ENCODE data around the gene ATP9B. TPM values are rescaled to one million over a fixed set of nuclear protein-coding genes. Genes with fewer than 3 reads are reported as not detected.

The ATP9B gene
- total RNA-seq, 2 experiments from 2014 or later, result 61.9 to 63.5 TPM

DNA sequence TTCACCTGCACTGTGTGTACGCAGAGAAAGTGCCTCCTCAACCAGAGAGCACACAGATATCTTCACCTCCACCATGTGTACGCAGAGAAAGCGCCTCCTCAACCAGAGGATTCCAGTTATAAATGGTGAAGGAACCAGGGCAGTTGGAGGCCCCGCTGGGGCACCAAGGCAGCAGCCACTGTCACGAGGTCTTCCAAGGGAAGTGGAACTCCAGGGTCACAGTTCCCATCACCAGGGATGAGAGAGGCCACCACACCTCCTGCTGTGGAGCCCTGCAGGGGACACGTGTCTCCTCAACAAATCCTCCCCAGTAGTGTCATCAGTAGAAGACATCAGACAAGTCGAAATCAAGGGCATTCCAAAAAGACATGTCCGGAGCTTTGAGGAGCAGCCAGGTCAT, 298.3 kb downstream of the ATP9B start:
- Histone ChIP-seq H3K9me3 (ENCODE audit: control insufficient read depth in 1 of 2, insufficient read depth in 1 of 2, low read length in 2 of 2) (no peaks in the 10 kb centered on the region), H3K4me3 (ENCODE audit: low read length) (no peak overlapping the region), H3K36me3 (ENCODE audit: insufficient read depth, low read length) (peaks cover 8% of the 10 kb centered on the region), H3K4me1 (ENCODE audit: insufficient read depth, low read length) (peaks cover 24% of the 10 kb centered on the region), H3K27ac (ENCODE audit: low read depth in 1 of 2, low read length in 2 of 2) (no peak overlapping the region), H3K27me3 (ENCODE audit: control insufficient read depth in 1 of 2, insufficient read depth in 2 of 2, low read length in 2 of 2) (no peaks in the 10 kb centered on the region)
- Mint-ChIP-seq H3K4me3 (peak overlapping the region; percentile 25), H3K27ac (no peak overlapping the region), H3K36me3 (ENCODE audit: low read depth) (peaks cover 40% of the 10 kb centered on the region), H3K9me3 (no peaks in the 10 kb centered on the region), H3K27me3 (no peaks in the 10 kb centered on the region), H3K4me1 (ENCODE audit: low read depth) (peaks cover 32% of the 10 kb centered on the region)
- CTCF ChIA-PET, result no interaction called here
- POLR2A ChIA-PET, result no interaction called here
- DNase-seq (no peak), ATAC-seq (ENCODE audit: poor library complexity) (no peak)
- TF ChIP-seq, protein P1, sequence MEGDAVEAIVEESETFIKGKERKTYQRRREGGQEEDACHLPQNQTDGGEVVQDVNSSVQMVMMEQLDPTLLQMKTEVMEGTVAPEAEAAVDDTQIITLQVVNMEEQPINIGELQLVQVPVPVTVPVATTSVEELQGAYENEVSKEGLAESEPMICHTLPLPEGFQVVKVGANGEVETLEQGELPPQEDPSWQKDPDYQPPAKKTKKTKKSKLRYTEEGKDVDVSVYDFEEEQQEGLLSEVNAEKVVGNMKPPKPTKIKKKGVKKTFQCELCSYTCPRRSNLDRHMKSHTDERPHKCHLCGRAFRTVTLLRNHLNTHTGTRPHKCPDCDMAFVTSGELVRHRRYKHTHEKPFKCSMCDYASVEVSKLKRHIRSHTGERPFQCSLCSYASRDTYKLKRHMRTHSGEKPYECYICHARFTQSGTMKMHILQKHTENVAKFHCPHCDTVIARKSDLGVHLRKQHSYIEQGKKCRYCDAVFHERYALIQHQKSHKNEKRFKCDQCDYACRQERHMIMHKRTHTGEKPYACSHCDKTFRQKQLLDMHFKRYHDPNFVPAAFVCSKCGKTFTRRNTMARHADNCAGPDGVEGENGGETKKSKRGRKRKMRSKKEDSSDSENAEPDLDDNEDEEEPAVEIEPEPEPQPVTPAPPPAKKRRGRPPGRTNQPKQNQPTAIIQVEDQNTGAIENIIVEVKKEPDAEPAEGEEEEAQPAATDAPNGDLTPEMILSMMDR (IDR thresholded peaks at IDR 0.05), result no peak
- intact Hi-C loops (cut with DNase I, micrococcal nuclease), result no loop called here

DNA sequence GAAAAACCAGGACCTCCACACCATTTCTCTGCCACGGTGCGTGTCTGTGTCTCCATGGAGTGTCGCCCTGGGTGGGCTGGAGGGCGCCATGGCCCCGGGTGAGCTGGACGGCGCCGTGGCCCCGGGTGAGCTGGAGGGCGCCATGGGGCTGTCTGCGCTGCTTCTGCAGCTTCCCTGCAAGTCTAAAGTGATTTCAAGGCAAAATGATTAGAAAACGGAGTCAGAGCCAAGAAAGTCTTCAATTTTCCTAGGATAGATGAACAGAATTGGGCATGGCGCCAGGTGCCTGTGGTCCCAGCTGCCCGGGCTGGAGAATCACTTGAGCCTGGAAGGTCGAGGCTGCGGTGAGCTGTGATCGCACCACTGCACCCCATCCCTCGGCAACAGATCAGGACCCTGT, 298.8 kb downstream of the ATP9B start:
- Mint-ChIP-seq H3K36me3 (ENCODE audit: low read depth) (peaks cover 40% of the 10 kb centered on the region), H3K4me3 (no peak overlapping the region), H3K27ac (no peak overlapping the region), H3K9me3 (no peaks in the 10 kb centered on the region), H3K4me1 (ENCODE audit: low read depth) (peaks cover 32% of the 10 kb centered on the region), H3K27me3 (no peaks in the 10 kb centered on the region)
- Histone ChIP-seq H3K36me3 (ENCODE audit: insufficient read depth, low read length) (peaks cover 6% of the 10 kb centered on the region), H3K27ac (ENCODE audit: low read depth in 1 of 2, low read length in 2 of 2) (no peak overlapping the region), H3K4me3 (ENCODE audit: low read length) (no peak overlapping the region), H3K9me3 (ENCODE audit: control insufficient read depth in 1 of 2, insufficient read depth in 1 of 2, low read length in 2 of 2) (no peaks in the 10 kb centered on the region), H3K27me3 (ENCODE audit: control insufficient read depth in 1 of 2, insufficient read depth in 2 of 2, low read length in 2 of 2) (no peaks in the 10 kb centered on the region), H3K4me1 (ENCODE audit: insufficient read depth, low read length) (peaks cover 24% of the 10 kb centered on the region)
- TF ChIP-seq, protein P1 (IDR thresholded peaks at IDR 0.05), result no peak
- ChIA-PET CTCF (no interaction called here), POLR2A (no interaction called here)
- no peak for ATAC-seq (ENCODE audit: poor library complexity)
- no peak for DNase-seq
- intact Hi-C loops (cut with DNase I, micrococcal nuclease), result no loop called here

DNA sequence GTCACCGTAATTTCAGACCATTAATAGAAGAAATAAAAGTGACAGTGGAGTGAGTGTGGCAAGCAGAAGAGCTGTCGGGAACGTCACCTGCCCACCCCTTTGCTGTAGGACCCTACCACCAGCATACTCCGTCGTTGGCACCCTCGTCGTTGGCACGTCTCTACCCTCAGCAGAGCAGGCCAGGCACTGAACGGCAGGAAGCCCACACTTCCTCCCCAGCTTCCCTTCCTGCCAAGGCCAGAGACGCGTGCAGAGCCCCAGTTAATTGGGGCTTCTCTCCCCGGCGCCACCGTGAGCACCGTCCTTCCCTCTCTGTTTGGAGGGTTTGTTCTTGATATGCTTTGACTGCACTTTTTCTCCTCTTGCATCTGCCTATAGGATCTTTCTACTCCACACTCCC, 299.5 kb downstream of the ATP9B start:
- CTCF ChIA-PET, result interaction anchor here (0.7 kb wide), 1 partner anchor 9 kb away, joined by 3 read pairs; no protein-coding TSS in a partner anchor
- H3K4me3 Mint-ChIP-seq, result no peak overlapping the region
- TF ChIP-seq, protein P1 (IDR thresholded peaks at IDR 0.05), result no peak

More for the DNA sequence above, 299.5 kb downstream of the ATP9B start:
- Mint-ChIP-seq H3K9me3 (no peaks in the 10 kb centered on the region), H3K27me3 (no peaks in the 10 kb centered on the region), H3K27ac (peak overlapping the region; percentile 63), H3K4me1 (ENCODE audit: low read depth) (peaks cover 32% of the 10 kb centered on the region), H3K36me3 (ENCODE audit: low read depth) (peaks cover 37% of the 10 kb centered on the region)
- intact Hi-C loops (cut with DNase I, micrococcal nuclease), result no loop called here
- Histone ChIP-seq H3K4me1 (ENCODE audit: insufficient read depth, low read length) (peaks cover 24% of the 10 kb centered on the region), H3K4me3 (ENCODE audit: low read length) (no peak overlapping the region), H3K27ac (ENCODE audit: low read depth in 1 of 2, low read length in 2 of 2) (no peak overlapping the region), H3K27me3 (ENCODE audit: control insufficient read depth in 1 of 2, insufficient read depth in 2 of 2, low read length in 2 of 2) (no peaks in the 10 kb centered on the region), H3K36me3 (ENCODE audit: insufficient read depth, low read length) (peaks cover 6% of the 10 kb centered on the region), H3K9me3 (ENCODE audit: control insufficient read depth in 1 of 2, insufficient read depth in 1 of 2, low read length in 2 of 2) (no peaks in the 10 kb centered on the region)
- DNase-seq (peak in 4 of 14 experiments; percentile 12 to 44 (median 30)), ATAC-seq (ENCODE audit: poor library complexity) (peak; percentile 86)
- POLR2A ChIA-PET, result no interaction called here

Measured in CD4-positive, alpha-beta T cell (primary cell).